NB4 (cell line): ENCODE data around the gene SULF2.

Experiments used
- MYC ChIP-seq: IDR thresholded peaks from 2 replicates; pipeline ENCODE4 v1.6.1; 2011; ENCODE audit warnings: low read depth, low read length
- POLR2A ChIP-seq: IDR thresholded peaks from 2 replicates; pipeline ENCODE4 v1.6.1; 2011; ENCODE audit warnings: mild to moderate bottlenecking; ENCODE audit not compliant: insufficient read length; ENCODE audit errors: extremely low read depth
- TF ChIP-seq, protein P1 (sequence below): IDR thresholded peaks from one replicate; pipeline ENCODE4 v1.5.1; 2012; ENCODE audit warnings: low read depth, low read length
- TF ChIP-seq, protein P2 (sequence below): IDR thresholded peaks from 2 replicates; pipeline ENCODE4 v1.6.1; 2011; ENCODE audit warnings: low read depth, low read length

DNA sequence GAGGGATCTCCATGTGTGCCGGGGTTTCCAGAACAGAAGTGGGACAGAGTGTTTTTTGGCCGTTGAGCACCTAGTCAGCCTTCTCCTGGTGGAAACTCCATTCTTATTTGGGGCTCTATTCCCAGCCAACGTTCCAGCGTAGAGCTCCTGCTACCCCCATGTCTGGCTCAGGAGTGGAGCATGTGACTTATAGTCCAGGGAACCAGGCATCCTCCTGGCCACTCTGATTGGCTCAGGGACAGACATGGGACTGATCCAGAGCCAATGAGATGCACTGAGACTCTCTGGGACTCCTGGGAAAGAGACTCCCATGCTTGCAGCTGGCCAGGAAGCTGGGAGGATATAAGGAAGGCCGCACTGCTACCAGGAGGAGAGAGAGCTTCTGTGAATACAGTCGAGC, 87.1 kb downstream of the SULF2 start:
- TF ChIP-seq, protein P1, sequence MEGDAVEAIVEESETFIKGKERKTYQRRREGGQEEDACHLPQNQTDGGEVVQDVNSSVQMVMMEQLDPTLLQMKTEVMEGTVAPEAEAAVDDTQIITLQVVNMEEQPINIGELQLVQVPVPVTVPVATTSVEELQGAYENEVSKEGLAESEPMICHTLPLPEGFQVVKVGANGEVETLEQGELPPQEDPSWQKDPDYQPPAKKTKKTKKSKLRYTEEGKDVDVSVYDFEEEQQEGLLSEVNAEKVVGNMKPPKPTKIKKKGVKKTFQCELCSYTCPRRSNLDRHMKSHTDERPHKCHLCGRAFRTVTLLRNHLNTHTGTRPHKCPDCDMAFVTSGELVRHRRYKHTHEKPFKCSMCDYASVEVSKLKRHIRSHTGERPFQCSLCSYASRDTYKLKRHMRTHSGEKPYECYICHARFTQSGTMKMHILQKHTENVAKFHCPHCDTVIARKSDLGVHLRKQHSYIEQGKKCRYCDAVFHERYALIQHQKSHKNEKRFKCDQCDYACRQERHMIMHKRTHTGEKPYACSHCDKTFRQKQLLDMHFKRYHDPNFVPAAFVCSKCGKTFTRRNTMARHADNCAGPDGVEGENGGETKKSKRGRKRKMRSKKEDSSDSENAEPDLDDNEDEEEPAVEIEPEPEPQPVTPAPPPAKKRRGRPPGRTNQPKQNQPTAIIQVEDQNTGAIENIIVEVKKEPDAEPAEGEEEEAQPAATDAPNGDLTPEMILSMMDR: no peak
- TF ChIP-seq, protein P2, sequence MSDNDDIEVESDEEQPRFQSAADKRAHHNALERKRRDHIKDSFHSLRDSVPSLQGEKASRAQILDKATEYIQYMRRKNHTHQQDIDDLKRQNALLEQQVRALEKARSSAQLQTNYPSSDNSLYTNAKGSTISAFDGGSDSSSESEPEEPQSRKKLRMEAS: no peak
- no peak for TF ChIP-seq MYC
- no peak for TF ChIP-seq POLR2A
